ENCODE measurements around the gene EDRF1. TPM values are rescaled to one million over a fixed set of nuclear protein-coding genes. Genes with fewer than 3 reads are reported as not detected.

The EDRF1 gene
- total and polyA plus RNA-seq, 2 of the 8 experiments (the other 6 are each of a cell fraction or from before 2014, with no cell fraction given) = 19.9 to 37.8 TPM

DNA sequence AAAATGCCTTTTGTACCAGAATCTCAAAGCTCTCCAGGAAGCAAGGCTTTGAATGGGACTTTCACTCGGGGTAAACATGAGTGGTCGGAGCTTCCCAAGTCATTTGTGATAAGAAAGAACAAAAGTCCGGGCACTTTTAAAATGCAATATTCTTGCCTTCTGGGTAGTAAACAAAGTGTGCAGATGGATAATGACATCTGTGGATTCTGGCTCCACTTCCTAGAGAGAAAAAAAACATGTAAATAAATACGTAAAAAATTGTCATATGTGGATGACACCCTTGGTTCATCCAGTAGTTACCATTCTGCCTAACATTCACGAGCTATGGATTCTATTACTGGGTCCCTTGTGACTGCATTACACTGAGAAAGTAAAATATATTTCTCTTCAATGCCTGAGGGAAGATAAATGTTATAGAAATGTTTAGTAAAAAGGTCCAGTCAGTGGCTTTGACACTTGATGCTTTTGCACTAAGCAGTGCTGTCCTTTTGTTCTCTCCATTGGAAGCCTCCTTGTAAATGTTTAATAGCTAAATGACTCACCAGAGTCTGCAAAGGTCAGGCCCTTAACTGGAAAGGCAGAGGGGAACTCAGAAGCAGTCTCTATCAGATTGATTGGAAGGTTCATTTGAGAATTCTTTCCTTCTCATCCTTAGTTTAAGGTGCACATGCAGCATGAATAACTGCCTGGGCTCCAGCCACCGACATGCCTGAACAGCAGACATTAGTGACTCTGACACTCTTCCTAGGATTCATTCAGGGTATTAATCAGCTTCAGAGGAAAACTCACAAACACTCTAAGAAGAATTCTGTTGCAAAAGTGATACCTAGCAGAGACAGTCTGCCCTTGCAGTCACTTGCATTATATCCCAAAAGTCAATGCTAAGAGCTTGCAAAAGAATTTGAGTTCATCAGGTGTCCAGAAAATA is 11.7 kb upstream of the EDRF1 start:
- no peak overlapping the region for H2BK120ac ChIP-seq (replicated peaks; ENCODE audit: low read depth, low read length)
- H4K8ac ChIP-seq (ENCODE audit: extremely low read depth, insufficient read depth, low read length) = no peak overlapping the region
- no peak overlapping the region for H3K9ac ChIP-seq (replicated peaks in 1 of 4; ENCODE audit: extremely low read depth in 1 of 4, low read depth in 3 of 4, low read length in 3 of 4)
- WGBS, 2 experiments (ENCODE audit: extremely low coverage in 1 of 2, insufficient coverage in 1 of 2, insufficient read length in 1 of 2, insufficient replicate concordance in 2 of 2, low coverage in 1 of 2, low lambda C conversion rate in 2 of 2, missing lambda C conversion rate in 1 of 2) = 87% methylated on average over 6 of the region's 6 CpGs; no CpG with 5 or more reads in 1 of the 2 experiments
- H3K27ac ChIP-seq (ENCODE audit: low read depth, low read length) = no peak overlapping the region
- CTCF ChIA-PET (ENCODE audit: partially characterized antibody) = interaction anchor here (0.6 to 1.3 kb wide), 4 partner anchors 137 to 926 kb away, joined by 3 to 5 read pairs (median 3); no protein-coding TSS in a partner anchor
- no peak overlapping the region for H2BK20ac ChIP-seq (ENCODE audit: low read length)
- no peak overlapping the region for H2BK5ac ChIP-seq (ENCODE audit: low read depth, low read length)
- H3K79me2 ChIP-seq (ENCODE audit: control insufficient read depth in 1 of 2, insufficient read depth in 2 of 2, low read length in 2 of 2) = no peaks in the 10 kb centered on the region
- no peaks in the 10 kb centered on the region; a peak in 1 of 7 replicates for H3K27me3 ChIP-seq (replicated peaks in 1 of 4; ENCODE audit: control insufficient read depth in 3 of 4, extremely low read depth in 1 of 4, insufficient read depth in 3 of 4, low read length in 3 of 4)
- peaks cover 0 to 2% of the 10 kb centered on the region in 2 experiments; a peak in 1 of 4 replicates for H3K9me3 ChIP-seq (ENCODE audit: insufficient read depth in 2 of 2, low read depth in 1 of 2, low read length in 1 of 2)
- no peak overlapping the region for H3K14ac ChIP-seq (ENCODE audit: insufficient read length)
- H3K18ac ChIP-seq (ENCODE audit: extremely low read depth, low read length) = no peak overlapping the region
- H2AFZ ChIP-seq (ENCODE audit: low read length) = no peak overlapping the region
- H4K91ac ChIP-seq (replicated peaks; ENCODE audit: insufficient read length, low read length) = no peak overlapping the region
- no peak overlapping the region for H2AK5ac ChIP-seq (ENCODE audit: low read depth, low read length)
- no peak overlapping the region for H2BK12ac ChIP-seq (ENCODE audit: low read depth, low read length)
- H3K23ac ChIP-seq (ENCODE audit: insufficient read length) = no peak overlapping the region
- FAIRE-seq (no peak), DNase-seq (ENCODE audit: low read depth in 1 of 2, low spot score in 2 of 2) (no peak)
- POLR2A ChIA-PET (ENCODE audit: partially characterized antibody) = interaction anchor here (0.6 to 1.7 kb wide), 4 partner anchors 9 to 12 kb away, joined by 3 to 4 read pairs (median 4); partner anchors contain the start of gene EDRF1
- no peak for TF ChIP-seq NANOG (IDR thresholded peaks at IDR 0.05; ENCODE audit: insufficient read depth, low read depth, low read length, poor library complexity, severe bottlenecking)
- no peak for TF ChIP-seq CBX5 (IDR thresholded peaks at IDR 0.05; ENCODE audit: low read depth, low read length)
- TF ChIP-seq RXRA (IDR thresholded peaks at IDR 0.05; ENCODE audit: insufficient read depth, low read depth, low read length) = no peak
- TF ChIP-seq EZH2 (IDR thresholded peaks at IDR 0.05; ENCODE audit: low read depth, low read length, severe bottlenecking) = no peak
- no peak for TF ChIP-seq POLR2AphosphoS5 (IDR thresholded peaks at IDR 0.05; ENCODE audit: low read depth, low read length)
- no peak for TF ChIP-seq CHD1 (IDR thresholded peaks at IDR 0.05; ENCODE audit: low read depth, low read length)
- no peak for TF ChIP-seq TCF12 (IDR thresholded peaks at IDR 0.05; ENCODE audit: low read depth, low read length)
- no peak for TF ChIP-seq GABPA (IDR thresholded peaks at IDR 0.05; ENCODE audit: borderline replicate concordance, insufficient read depth, low read length)
- no peak for TF ChIP-seq RFX5 (IDR thresholded peaks at IDR 0.05; ENCODE audit: borderline replicate concordance, low read depth, low read length)
- no peak for TF ChIP-seq ASH2L (IDR thresholded peaks at IDR 0.05; ENCODE audit: low read length)
- TF ChIP-seq NRF1 (IDR thresholded peaks at IDR 0.05; ENCODE audit: low read depth, low read length) = no peak
- TF ChIP-seq GTF2F1 (IDR thresholded peaks at IDR 0.05; ENCODE audit: borderline replicate concordance, low read depth, low read length) = no peak
- no peaks in the 10 kb centered on the region for H3K23me2 ChIP-seq (ENCODE audit: low read depth, low read length)
- H3K79me1 ChIP-seq (ENCODE audit: low read depth, low read length) = no peaks in the 10 kb centered on the region
- H3K4me3 ChIP-seq (ENCODE audit: extremely low read depth in 1 of 4, insufficient read depth in 2 of 4, low read depth in 3 of 4, low read length in 4 of 4) = no peak overlapping the region
- no peak overlapping the region for H3K4me2 ChIP-seq (ENCODE audit: insufficient read depth in 1 of 2, low read depth in 2 of 2, low read length in 2 of 2)
- no peak overlapping the region for H2BK15ac ChIP-seq (ENCODE audit: low read length)
- H4K5ac ChIP-seq (ENCODE audit: insufficient read length, low read depth, low read length) = no peak overlapping the region
- H3K36me3 ChIP-seq (ENCODE audit: control insufficient read depth in 2 of 4, insufficient read depth in 4 of 4, low read length in 3 of 4) = no peaks in the 10 kb centered on the region
- no peak overlapping the region for H3K4ac ChIP-seq (replicated peaks; ENCODE audit: insufficient read length, low read depth, low read length)
- H3K4me1 ChIP-seq (replicated peaks in 1 of 4; ENCODE audit: control insufficient read depth in 3 of 4, insufficient read depth in 4 of 4, low read length in 3 of 4) = peaks cover 0 to 3% (median 0%) of the 10 kb centered on the region in 4 experiments; a peak in 1 of 7 replicates
- no peak overlapping the region for H3K56ac ChIP-seq (replicated peaks; ENCODE audit: insufficient read length, low read depth, low read length)
- no peaks in the 10 kb centered on the region for H4K20me1 ChIP-seq (replicated peaks in 1 of 2; ENCODE audit: control insufficient read depth in 1 of 2, insufficient read depth in 2 of 2, low read length in 2 of 2)
